ENCODE results near the gene RNF214.
"Not testable (repeated sequence)": the region's sequence is repeated elsewhere in the genome, so short reads cannot be mapped to it uniquely, and the experiment has no call there.

The RNF214 gene

DNA sequence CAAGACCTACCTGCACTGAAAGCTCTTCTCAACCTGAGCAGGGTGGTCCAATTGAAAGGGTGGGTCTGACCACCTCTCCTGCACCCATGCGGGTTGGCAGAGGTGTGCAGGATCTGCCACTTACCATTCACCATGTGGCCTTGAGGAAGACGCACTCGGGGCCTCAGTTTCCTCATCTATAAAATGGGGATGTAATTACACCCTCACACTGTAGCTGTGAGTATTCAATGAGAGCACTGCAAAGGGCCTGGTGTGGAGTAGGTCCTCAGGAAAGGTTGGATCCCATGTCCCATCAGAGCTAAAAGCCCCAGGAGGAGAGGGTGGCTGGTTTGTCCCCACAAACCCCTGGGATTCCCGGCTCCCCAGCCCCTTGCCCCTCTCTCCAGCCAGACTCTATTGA lies 33.9 kb upstream of the RNF214 start:
- no peak for DNase-seq

DNA sequence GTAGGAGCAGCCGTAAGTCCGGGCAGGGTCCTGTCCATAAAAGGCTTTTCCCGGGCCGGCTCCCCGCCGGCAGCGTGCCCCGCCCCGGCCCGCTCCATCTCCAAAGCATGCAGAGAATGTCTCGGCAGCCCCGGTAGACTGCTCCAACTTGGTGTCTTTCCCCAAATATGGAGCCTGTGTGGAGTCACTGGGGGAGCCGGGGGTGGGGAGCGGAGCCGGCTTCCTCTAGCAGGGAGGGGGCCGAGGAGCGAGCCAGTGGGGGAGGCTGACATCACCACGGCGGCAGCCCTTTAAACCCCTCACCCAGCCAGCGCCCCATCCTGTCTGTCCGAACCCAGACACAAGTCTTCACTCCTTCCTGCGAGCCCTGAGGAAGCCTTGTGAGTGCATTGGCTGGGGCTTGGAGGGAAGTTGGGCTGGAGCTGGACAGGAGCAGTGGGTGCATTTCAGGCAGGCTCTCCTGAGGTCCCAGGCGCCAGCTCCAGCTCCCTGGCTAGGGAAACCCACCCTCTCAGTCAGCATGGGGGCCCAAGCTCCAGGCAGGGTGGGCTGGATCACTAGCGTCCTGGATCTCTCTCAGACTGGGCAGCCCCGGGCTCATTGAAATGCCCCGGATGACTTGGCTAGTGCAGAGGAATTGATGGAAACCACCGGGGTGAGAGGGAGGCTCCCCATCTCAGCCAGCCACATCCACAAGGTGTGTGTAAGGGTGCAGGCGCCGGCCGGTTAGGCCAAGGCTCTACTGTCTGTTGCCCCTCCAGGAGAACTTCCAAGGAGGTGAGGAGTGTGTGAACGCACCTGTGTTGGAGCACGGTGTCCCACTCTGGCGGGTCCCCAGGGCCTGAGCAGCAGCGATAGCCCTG lies 33.2 kb upstream of the RNF214 start, which contains the start of gene TAGLN:
TSS of gene TAGLN (plus strand) at position 318 of the 863 bp plus-strand sequence. CDS start 3,644 bp downstream, outside the sequence.
- no peak for DNase-seq

GRCh38 chr11:117199916-117200812 lies 32.3 kb upstream of the RNF214 start:
- DNase-seq = no peak

- DNase-seq = no peak
Measured at GRCh38 chr11:117200813-117201657, 31.4 kb upstream of the RNF214 start.

DNA sequence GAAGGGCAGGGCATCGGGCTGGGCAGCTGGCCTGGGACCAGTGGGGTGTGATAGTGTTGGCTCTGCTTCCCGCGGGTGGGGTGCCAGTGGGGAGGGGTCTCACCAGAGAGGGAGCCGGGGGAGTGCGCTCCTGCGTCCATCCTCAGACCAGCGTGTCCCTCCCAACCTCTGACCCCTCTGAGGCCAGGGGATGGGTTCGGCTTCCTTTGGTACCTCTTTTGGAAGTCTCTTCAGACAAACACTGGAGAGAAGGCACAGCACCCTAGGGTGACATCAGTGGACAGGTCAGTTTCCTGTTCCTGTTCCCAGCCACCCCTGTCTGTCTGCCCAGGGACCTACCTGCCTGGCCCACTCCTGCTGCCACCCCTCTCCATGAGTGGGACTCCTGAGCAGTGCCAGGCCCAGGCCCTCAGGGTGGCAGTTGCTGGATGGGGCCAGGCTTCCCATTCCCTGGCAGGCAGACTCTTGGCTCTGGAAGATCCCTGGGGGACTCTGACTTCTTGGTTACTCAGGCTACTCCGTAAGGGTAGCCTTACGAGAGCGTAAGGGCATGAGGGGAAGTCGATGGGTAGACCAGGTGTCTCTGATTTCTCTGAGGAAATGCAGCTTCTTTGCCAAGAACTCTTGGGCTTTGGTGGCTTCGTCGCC lies 30.7 kb upstream of the RNF214 start:
- DNase-seq = no peak

- DNase-seq = no peak
Measured at GRCh38 chr11:117202386-117203068, 29.9 kb upstream of the RNF214 start.

DNA sequence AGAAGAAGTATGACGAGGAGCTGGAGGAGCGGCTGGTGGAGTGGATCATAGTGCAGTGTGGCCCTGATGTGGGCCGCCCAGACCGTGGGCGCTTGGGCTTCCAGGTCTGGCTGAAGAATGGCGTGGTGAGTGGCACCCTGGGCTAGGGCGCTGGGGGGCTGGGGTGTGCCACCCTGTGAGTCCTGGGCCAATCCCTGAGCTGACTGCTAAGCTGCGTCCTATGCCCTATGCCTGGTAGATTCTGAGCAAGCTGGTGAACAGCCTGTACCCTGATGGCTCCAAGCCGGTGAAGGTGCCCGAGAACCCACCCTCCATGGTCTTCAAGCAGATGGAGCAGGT lies 29.4 kb upstream of the RNF214 start:
- no peak for DNase-seq

- DNase-seq = no peak
Measured at GRCh38 chr11:117204283-117205080, 28.0 kb upstream of the RNF214 start.

GRCh38 chr11:117205211-117205818 lies 27.2 kb upstream of the RNF214 start:
- DNase-seq = no peak

DNA sequence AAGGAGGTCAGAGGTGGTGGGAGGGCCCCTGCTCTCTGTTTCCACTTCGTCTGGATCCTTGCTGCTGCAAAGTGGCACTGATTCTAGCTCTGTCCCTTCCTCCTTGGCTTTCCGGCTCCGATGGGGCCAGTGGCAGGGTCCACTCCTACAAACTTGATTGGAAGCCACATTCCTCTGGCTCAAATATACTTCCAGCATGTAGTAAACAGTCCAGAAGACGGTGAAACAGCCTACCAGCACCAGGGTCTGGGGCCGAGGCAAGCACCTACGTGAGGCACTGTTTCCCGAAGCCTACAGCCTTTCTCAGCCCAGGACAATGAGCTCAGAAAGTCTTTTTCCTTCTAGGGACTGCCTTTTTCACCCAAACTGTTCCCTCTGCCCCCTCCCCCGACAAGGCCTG lies 26.4 kb upstream of the RNF214 start:
- not testable (repeated sequence) for DNase-seq

GRCh38 chr11:117206859-117207258 lies 25.6 kb upstream of the RNF214 start:
- DNase-seq = not testable (repeated sequence)

DNA sequence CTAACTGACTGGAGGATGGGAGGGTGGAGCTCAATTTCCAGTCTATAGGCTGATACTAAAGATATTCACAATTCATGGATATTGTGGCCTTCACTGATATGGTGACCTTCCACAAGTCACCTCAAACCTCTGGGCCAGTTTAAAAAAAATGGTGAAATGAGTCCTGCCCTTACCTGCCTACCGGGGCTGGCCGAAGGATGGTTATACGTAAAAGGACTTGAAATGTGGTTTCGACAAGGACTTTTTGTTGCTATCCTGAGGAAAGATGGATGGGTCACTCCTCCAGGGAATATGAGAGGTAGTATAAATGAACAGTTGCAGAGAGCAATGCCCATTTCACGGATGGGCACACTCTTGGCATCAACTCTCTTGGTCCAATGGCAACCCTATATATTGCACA lies 25.0 kb upstream of the RNF214 start:
- DNase-seq = not testable (repeated sequence)

DNA sequence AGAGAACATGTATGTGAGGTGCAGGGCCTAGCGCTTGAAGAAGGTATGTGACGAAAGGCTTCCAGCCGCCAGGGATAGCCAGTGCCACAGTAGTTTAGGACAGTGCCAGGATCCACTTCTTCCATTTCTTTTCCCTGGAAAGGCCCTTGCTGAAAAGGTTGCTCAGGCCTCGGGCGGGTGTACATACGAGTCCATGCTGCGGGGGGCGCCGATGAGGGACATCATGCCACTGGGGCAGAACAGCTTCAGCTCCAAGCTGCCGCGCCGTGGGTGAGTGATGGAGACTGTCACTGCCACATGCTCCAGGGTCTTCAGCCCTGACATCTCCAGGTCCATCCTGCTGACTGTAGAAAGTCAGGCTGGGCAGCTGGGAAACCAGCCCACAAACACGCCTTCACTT lies 23.8 kb upstream of the RNF214 start:
- not testable (repeated sequence) for DNase-seq

- DNase-seq = not testable (repeated sequence)
Measured at GRCh38 chr11:117209351-117210125, 22.9 kb upstream of the RNF214 start.

GRCh38 chr11:117210620-117211019 lies 21.9 kb upstream of the RNF214 start:
- no peak for DNase-seq

- no peak for DNase-seq
Measured at GRCh38 chr11:117212697-117213355, 19.6 kb upstream of the RNF214 start.

DNA sequence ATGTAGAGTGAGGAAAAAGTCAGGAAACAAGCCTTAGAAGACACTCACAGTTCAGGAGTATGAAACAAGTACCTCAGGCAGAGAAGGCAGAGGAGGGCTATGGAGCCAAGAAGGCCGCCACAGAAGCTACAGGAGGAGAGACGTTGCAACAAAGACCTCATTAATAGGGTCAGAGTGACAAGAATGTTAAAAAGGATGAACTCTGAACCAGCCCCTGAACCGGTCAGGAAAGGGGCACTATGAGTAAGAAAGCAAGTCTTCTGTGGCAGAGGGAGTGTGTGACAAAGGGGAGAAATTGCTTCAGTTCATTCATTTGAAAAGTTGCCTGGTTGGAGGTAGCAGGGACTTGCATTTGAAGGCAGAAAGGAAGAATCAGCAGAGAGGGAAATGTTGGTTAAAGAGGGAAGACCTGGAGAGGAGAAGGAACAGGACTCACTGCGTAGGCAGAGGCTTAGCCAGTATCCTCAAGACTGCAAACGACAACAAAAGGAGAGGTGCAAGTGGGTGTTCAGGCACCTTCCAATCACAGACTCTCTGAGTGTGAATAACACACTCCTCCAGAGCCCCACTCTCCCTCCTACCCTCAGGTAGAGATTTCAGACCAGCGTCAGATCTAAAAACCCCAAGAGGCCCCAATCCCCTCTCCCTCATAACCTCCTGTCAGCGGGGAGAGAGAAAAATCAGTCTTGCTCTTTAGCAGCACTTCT lies 17.9 kb upstream of the RNF214 start:
- DNase-seq = no peak
